Activated T-cell treated with anti-CD3 and anti-CD28 coated beads, Interleukin-2, amount 50 U/mL, for 24 hours (primary cell): ENCODE measurements around the gene TADA3.

Source experiments
- DNase-seq: peaks from one replicate; pipeline ENCODE4 v3.0.0-alpha.2; 2020
- H3K27ac Mint-ChIP-seq: 2 replicates; pipeline ENCODE4 v1.8.0; 2020; ENCODE audit warnings: mild to moderate bottlenecking, mixed read lengths
- H3K27me3 Mint-ChIP-seq: 2 replicates; pipeline ENCODE4 v1.8.0; 2020; ENCODE audit warnings: mixed read lengths
- H3K36me3 Mint-ChIP-seq: 2 replicates; pipeline ENCODE4 v1.8.0; 2020; ENCODE audit warnings: low read depth, mixed read lengths
- H3K4me1 Mint-ChIP-seq: 2 replicates; pipeline ENCODE4 v1.8.0; 2020; ENCODE audit warnings: low read depth, mixed read lengths
- H3K4me3 Mint-ChIP-seq: 2 replicates; pipeline ENCODE4 v1.8.0; 2020; ENCODE audit warnings: mild to moderate bottlenecking, moderate library complexity, mixed read lengths
- H3K9me3 Mint-ChIP-seq: 2 replicates; pipeline ENCODE4 v1.8.0; 2020; ENCODE audit warnings: mixed read lengths

Gene TADA3

DNA sequence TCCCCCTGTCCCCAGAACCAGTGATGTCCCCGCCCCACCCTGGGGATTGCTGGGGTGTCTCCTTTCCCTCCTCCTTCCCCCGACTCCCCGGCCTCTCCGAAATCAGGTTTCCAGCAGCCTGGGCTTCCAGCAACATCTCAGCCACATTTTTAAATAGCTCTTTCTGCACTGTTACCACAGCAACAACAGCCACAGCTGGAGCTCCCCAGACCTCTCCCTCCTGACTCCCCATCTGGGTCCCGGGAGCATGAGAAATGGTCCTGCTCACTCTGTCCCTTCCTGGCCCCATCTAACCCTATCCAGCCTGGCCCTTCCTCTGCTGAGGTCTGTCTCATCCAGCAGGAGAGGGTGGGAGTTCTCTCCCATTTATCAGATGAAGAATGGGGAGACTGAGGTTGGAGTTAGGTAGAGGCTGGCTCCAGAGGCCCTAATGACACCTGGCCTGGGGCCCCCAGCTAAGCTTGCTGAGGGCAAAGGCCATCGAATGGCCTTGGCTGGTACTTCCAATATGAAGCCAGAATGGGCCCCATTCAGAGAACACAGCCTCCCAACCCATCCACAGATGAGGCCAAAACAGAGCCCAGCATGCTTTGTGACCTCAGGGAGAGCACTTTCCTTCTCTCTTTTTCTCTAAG, 24.0 kb downstream of the TADA3 start:
- Mint-ChIP-seq H3K9me3 (no peaks in the 10 kb centered on the region), H3K27me3 (no peaks in the 10 kb centered on the region), H3K4me1 (peaks cover 41% of the 10 kb centered on the region), H3K36me3 (peaks cover 41% of the 10 kb centered on the region), H3K4me3 (peak overlapping the region; percentile 85), H3K27ac (no peak overlapping the region)
- DNase-seq, result no peak

DNA sequence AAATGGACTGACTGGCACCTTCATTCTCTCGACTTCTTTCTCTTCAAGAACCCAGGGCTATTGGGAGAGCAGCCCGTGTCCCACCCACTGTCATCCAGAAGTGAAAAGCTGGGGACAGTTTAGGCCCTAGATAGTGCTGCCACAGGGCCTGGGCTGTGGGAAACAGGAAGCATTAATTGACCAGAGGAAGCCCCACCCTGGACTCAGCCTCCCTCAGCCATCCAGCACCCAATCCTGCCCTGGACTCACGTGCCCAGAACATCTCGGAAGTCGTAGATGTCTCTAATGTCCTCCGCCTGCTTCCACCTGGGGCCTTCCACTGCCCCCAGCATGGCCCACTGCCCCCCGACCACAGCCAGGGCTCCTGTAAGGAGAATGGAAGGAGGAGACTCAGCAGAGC, 24.9 kb downstream of the TADA3 start:
- peaks cover 41% of the 10 kb centered on the region for H3K4me1 Mint-ChIP-seq
- no peak overlapping the region for H3K4me3 Mint-ChIP-seq
- H3K27ac Mint-ChIP-seq, result peak overlapping the region; percentile 50
- peaks cover 49% of the 10 kb centered on the region for H3K36me3 Mint-ChIP-seq
- no peaks in the 10 kb centered on the region for H3K27me3 Mint-ChIP-seq
- no peak for DNase-seq
- H3K9me3 Mint-ChIP-seq, result no peaks in the 10 kb centered on the region

DNA sequence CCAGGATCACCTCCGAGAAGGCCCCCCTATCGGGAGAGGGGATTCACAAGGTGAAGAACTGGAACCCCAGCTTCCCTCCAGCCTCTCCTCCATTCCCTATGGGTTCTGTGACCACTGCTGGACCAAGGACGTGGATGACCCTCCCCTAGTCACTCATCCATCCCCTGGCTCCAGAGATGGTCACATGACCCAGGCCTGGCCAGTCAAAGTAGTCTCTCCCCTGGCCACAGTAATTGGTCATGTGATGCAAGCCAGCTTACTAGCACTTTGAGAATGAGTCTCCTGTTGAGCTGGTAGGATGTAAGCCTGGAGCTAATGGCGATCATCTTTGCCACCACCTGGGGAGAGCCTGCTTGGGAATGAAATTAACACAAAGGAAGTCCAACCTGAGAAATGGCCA, 26.4 kb downstream of the TADA3 start:
- no peak for DNase-seq
- no peak overlapping the region for H3K27ac Mint-ChIP-seq
- no peak overlapping the region for H3K4me3 Mint-ChIP-seq
- peaks cover 65% of the 10 kb centered on the region for H3K36me3 Mint-ChIP-seq
- H3K9me3 Mint-ChIP-seq, result no peaks in the 10 kb centered on the region
- no peaks in the 10 kb centered on the region for H3K27me3 Mint-ChIP-seq
- H3K4me1 Mint-ChIP-seq, result peaks cover 44% of the 10 kb centered on the region

DNA sequence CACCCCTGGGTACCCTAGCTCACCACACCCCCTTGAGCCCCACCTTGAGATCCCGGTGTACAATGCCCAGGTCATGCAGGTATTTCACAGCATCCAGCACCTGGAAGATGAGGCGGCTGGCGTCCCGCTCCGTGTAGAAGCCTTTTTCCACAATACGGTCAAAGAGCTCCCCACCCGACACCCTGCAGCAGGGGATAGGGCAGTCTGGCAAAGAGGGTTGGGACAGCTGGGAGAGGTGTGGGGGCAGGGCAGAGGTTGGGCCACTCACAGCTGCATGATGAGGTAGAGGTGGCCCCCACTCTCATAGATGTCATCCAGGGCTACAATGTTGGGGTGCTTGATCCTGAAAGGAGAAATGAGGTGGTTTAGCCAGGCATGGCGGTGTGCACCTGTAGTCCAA, 29.4 kb downstream of the TADA3 start:
- peaks cover 86% of the 10 kb centered on the region for H3K36me3 Mint-ChIP-seq
- no peak overlapping the region for H3K27ac Mint-ChIP-seq
- DNase-seq, result no peak
- peaks cover 21% of the 10 kb centered on the region for H3K4me1 Mint-ChIP-seq
- H3K9me3 Mint-ChIP-seq, result no peaks in the 10 kb centered on the region
- no peak overlapping the region for H3K4me3 Mint-ChIP-seq
- no peaks in the 10 kb centered on the region for H3K27me3 Mint-ChIP-seq

DNA sequence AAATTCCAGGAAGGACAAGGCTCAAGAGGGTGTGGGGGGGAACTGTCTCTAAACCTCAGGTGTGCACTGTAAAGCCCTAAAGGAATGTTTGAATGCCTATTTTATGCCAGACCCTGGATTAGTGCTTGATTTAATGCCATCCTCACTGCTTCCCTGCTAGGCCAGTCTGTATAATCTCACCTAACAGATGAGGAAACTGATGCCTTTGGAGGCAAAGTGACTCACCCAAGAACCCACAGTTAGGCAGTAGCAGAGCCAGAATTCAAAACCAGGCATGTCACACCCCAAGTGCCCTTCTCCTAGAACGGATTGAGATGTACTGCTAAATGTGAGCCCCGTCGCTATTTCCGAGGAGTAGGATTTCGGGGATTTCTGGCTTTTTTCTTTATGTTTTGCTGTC, 30.4 kb downstream of the TADA3 start:
- Mint-ChIP-seq H3K27ac (no peak overlapping the region), H3K4me3 (no peak overlapping the region), H3K27me3 (no peaks in the 10 kb centered on the region), H3K36me3 (peaks cover 85% of the 10 kb centered on the region), H3K9me3 (no peaks in the 10 kb centered on the region), H3K4me1 (peaks cover 12% of the 10 kb centered on the region)
- no peak for DNase-seq

DNA sequence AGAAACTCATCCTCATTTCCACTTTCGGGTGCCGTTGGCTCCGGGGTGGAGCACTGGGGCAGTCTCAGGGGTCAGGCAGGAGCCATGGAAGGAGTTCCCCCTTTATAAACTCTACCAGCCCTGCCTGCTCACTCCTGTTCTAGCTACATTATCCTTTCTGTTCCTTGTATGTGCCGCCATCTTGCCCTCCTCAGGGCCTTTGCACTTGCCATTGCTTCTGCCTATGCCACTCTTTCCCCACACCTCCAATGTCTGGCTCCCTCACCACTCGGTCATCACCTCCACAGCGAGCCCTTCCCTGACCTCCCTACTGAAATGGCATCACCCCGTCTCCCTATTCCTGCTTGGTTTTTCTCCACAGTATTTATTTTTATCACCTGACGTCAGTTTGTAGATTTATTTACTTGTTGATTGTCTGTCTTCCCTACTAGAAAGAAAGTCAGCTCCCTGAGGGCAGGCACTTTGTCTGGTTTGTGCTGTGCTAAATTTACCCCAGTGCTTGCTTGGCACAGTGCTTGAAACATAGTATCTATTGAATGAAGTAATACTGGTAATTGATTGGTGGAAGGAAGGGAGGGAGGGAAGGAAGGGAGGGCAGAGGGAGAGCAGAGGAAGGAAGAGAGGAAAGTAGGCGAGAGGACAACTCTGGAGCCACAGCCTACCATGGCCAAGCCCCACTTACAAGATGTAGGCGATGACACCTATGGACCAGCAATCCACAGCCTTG, 31.3 kb downstream of the TADA3 start:
- Mint-ChIP-seq H3K27ac (no peak overlapping the region), H3K4me1 (peaks cover 10% of the 10 kb centered on the region), H3K36me3 (peaks cover 87% of the 10 kb centered on the region), H3K4me3 (no peak overlapping the region), H3K9me3 (no peaks in the 10 kb centered on the region), H3K27me3 (no peaks in the 10 kb centered on the region)
- no peak for DNase-seq

DNA sequence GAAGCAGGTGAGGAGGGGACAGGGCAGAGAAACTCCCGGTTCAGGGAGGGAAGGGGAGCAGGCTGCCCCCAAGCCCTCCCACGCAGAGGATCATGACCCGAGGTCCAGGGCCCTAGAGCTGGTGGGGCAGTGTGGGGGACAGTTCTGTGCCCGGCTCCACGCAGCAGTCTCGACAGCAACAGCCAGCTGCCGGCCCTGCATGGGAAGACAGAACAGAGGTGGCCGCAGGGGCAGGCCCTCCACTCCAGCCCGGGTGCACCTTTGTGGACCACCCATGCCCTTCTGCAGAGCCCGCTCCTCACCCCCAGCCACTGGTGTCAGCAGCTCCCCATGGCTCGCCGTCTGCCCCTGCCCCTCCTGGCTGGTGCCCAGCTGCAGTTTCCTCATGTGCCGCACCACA, 34.8 kb downstream of the TADA3 start:
- Mint-ChIP-seq H3K27ac (peak overlapping the region; percentile 47), H3K4me3 (no peak overlapping the region), H3K9me3 (no peaks in the 10 kb centered on the region), H3K27me3 (no peaks in the 10 kb centered on the region), H3K4me1 (peaks cover 21% of the 10 kb centered on the region), H3K36me3 (peaks cover 91% of the 10 kb centered on the region)
- no peak for DNase-seq

DNA sequence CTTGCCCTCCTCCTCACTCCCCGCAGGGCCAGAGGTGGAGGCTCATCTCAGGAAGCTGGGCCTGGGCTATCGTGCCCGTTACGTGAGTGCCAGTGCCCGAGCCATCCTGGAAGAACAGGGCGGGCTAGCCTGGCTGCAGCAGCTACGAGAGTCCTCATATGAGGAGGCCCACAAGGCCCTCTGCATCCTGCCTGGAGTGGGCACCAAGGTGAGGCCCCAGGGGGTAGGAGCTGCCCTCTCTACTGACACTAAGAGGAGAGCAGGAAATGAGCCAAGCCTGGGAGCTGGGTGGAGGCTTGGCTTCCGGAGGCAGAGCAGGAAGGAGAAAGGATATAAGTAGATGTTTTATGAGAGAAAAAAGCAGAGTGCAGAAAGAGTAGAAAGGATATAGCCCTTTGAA, 37.6 kb downstream of the TADA3 start:
- peak overlapping the region; percentile 84 for H3K27ac Mint-ChIP-seq
- no peaks in the 10 kb centered on the region for H3K27me3 Mint-ChIP-seq
- DNase-seq, result no peak
- H3K4me3 Mint-ChIP-seq, result no peak overlapping the region
- peaks cover 92% of the 10 kb centered on the region for H3K36me3 Mint-ChIP-seq
- no peaks in the 10 kb centered on the region for H3K9me3 Mint-ChIP-seq
- peaks cover 40% of the 10 kb centered on the region for H3K4me1 Mint-ChIP-seq

DNA sequence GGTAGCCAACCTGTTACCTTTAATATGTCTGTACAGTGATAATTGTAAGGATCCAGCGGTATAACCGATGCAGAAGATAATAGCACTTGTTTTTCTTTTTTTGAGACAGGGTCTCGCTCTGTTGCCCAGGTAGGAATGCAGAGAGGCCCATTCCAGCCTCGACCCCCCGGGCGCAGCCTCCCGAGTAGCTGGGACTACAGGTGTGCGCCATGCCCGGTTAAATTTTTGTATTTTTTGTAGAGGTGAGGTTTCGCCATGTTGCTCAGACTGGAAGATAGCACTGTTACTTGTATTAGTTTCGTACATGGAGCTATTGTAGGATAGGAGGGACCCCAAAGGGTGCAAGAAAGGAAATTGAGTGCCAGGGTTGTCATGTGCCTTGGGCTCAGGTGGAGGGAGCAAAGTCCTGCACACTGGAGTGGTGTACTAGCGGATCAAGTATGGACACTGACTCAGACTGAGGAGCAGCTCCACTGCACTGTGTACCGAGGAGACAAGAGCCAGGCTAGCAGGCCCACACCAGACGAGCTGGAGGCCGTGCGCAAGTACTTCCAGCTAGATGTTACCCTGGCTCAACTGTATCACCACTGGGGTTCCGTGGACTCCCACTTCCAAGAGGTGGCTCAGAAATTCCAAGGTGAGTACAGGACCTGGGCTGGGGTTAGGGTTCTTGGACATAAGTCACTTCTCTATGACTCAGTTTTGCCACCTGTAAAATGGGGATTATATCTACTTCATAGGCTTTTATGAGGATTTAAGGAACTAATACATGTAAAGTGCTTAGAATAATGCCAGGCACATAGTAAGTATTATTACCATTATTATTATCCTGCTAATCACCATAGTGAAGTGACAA, 41.5 kb downstream of the TADA3 start:
- no peaks in the 10 kb centered on the region for H3K9me3 Mint-ChIP-seq
- peak; percentile 46 for DNase-seq
- H3K27me3 Mint-ChIP-seq, result no peaks in the 10 kb centered on the region
- H3K4me1 Mint-ChIP-seq, result peaks cover 61% of the 10 kb centered on the region
- H3K36me3 Mint-ChIP-seq, result peaks cover 96% of the 10 kb centered on the region
- H3K4me3 Mint-ChIP-seq, result peak overlapping the region; percentile 94
- peak overlapping the region; percentile 96 for H3K27ac Mint-ChIP-seq

DNA sequence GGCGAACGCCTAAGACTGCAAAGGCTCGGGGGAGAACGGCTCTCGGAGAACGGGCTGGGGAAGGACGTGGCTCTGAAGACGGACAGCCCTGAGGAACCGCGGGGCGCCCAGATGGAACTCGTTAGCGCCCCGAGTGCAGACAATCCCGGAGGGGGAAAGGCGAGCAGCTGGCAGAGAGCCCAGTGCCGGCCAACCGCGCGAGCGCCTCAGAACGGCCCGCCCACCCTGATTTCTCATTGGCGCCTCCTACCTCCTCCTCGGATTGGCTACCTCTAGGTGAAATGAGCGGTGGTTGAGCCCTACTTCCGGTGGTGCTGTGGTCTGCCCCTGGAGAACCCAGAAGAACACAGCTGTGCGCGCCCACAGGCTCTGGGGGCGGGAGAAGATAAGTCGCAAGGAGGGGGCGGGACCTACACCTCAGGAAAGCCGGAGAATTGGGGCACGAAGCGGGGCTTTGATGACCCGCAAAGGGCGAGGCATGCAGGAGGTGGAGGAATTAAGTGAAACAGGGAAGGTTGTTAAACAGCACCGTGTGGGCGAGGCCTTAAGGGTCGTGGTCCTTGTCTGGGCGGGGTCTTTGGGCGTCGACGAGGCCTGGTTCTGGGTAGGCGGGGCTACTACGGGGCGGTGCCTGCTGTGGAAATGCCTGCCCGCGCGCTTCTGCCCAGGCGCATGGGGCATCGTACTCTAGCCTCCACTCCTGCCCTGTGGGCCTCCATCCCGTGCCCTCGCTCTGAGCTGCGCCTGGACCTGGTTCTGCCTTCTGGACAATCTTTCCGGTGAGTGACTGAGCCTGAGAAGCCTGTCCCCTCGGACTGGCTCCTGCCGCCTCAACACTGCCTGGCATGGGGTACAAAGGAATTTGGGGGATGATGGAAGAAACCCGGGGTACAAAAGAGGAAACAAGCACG, 42.4 kb downstream of the TADA3 start, which contains the start of gene OGG1:
OGG1 (plus strand) TSS at position 308 of the 911 bp plus-strand sequence; CDS start at position 643, 335 bp downstream.
- H3K4me3 Mint-ChIP-seq, result peak within 1 kb of the TSS; percentile 94
- peaks cover 60% of the 10 kb centered on the region for H3K4me1 Mint-ChIP-seq
- H3K27me3 Mint-ChIP-seq, result no peaks in the 10 kb centered on the region
- peak; percentile 95 for DNase-seq
- peaks cover 98% of the 10 kb centered on the region for H3K36me3 Mint-ChIP-seq
- H3K9me3 Mint-ChIP-seq, result no peaks in the 10 kb centered on the region
- H3K27ac Mint-ChIP-seq, result peak within 1 kb of the TSS; percentile 96

DNA sequence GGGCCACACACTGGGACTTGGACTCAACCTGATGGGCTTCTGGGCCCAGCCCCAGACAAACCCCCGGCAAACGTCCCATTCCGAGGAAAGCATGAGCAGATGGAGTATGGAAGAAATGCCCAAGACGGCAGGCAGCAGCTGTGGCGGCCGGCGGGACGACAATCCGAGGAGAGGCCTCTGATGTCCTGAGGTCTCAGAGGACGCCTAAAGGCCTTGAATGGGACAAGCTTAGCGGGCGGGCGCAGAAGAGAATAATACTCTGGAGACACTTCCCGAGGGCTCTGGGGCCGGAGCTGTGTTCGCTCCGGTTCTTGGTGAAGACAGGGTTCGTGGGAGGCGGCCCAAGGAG, 43.0 kb downstream of the TADA3 start:
- Mint-ChIP-seq H3K4me3 (peak overlapping the region; percentile 94), H3K36me3 (peaks cover 98% of the 10 kb centered on the region), H3K27ac (peak overlapping the region; percentile 96), H3K27me3 (no peaks in the 10 kb centered on the region), H3K4me1 (peaks cover 53% of the 10 kb centered on the region), H3K9me3 (no peaks in the 10 kb centered on the region)
- no peak for DNase-seq

DNA sequence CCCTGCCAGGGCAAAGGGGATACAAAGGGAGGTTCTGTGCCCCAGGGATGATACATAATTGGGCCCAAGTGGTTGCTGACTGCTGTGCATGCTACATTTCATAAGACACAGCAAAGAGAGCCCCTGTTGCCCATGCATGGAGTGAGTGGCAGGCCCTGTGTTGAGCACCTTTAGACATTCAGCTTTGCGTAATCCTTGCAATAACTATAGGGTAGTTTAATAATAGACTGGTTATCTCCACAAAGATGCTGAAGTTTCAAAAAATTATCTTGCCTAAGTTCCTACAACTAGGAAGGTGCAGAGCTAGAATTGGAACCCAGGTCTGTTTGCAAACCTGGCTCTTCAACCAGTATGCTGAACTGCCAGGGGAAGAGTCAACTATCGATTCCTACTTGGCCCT, 44.2 kb downstream of the TADA3 start:
- H3K27me3 Mint-ChIP-seq, result no peaks in the 10 kb centered on the region
- no peak overlapping the region for H3K4me3 Mint-ChIP-seq
- peaks cover 46% of the 10 kb centered on the region for H3K4me1 Mint-ChIP-seq
- no peaks in the 10 kb centered on the region for H3K9me3 Mint-ChIP-seq
- no peak overlapping the region for H3K27ac Mint-ChIP-seq
- no peak for DNase-seq
- peaks cover 100% of the 10 kb centered on the region for H3K36me3 Mint-ChIP-seq

DNA sequence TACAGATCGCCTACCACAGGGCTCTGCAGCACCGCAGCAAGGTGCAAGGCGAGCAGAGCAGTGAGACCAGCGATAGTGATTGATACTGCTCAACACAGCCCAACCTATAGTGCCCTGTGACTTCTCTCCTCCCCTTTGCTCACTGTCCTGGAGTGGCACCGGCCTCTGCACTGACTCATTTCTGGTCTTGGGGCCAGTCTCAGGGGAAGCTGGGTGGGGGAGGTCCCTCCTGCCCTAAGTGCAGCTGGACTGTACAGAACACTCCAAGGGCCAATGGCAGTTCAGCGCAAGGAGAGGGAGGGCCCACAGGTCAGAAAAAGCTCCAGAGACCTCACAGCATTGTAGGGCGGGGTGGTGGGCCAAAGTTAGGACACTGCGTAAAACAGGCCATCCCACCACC, 45.0 kb downstream of the TADA3 start:
- H3K4me1 Mint-ChIP-seq, result peaks cover 44% of the 10 kb centered on the region
- DNase-seq, result no peak
- no peaks in the 10 kb centered on the region for H3K27me3 Mint-ChIP-seq
- H3K9me3 Mint-ChIP-seq, result no peaks in the 10 kb centered on the region
- peaks cover 100% of the 10 kb centered on the region for H3K36me3 Mint-ChIP-seq
- peak overlapping the region; percentile 29 for H3K27ac Mint-ChIP-seq
- no peak overlapping the region for H3K4me3 Mint-ChIP-seq

DNA sequence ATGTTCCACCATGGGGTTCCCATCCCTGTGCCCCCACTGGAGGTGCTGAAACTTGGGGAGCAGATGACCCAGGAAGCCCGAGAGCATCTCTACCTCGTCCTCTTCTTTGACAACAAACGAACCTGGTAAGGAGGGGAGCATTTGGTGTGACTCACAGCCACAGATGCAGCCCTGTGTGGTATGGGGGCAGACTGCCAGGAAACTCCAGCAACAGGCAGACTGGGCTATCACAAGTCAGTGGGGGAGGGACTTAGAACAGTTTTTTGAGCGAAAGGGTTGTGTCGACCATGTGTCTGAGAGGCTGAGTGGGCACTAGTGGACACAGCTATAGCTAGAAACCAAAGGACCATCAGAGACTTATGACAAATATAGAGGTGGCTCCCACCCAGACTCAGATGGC, 45.9 kb downstream of the TADA3 start:
- H3K4me3 Mint-ChIP-seq, result no peak overlapping the region
- no peaks in the 10 kb centered on the region for H3K27me3 Mint-ChIP-seq
- peaks cover 100% of the 10 kb centered on the region for H3K36me3 Mint-ChIP-seq
- H3K4me1 Mint-ChIP-seq, result peaks cover 34% of the 10 kb centered on the region
- no peaks in the 10 kb centered on the region for H3K9me3 Mint-ChIP-seq
- peak overlapping the region; percentile 84 for H3K27ac Mint-ChIP-seq
- DNase-seq, result no peak
